Prostate gland (tissue), 2 donors: Measurements from ENCODE around the gene RRP1. TPM values are rescaled to one million over a fixed set of nuclear protein-coding genes. Genes with fewer than 3 reads are reported as not detected.
A peak's percentile ranks its signal among the peaks of the same experiment; 100 is the strongest.

Experiments
- DNase-seq: peaks from one replicate; pipeline ENCODE4 v3.0.0-alpha.2; 2019; ENCODE audit warnings: low spot score
- H3K27ac ChIP-seq, 2 donors: fragments of 200-600 bp; sonication (generic); 2 replicates each; pipeline ENCODE4 v1.5.1; 2017 to 2019
- H3K27me3 ChIP-seq: fragments of 200-600 bp; sonication (generic); replicated peaks from 2 replicates; pipeline ENCODE4 v1.5.1; 2019; ENCODE audit not compliant: insufficient read depth
- H3K36me3 ChIP-seq, 2 donors: fragments of 200-600 bp; sonication (generic); 1 replicate in 1 of 2; 2 replicates in 1 of 2; pipeline versions ENCODE4 v1.5.1 to v1.8.1; 2017 to 2019
- H3K4me1 ChIP-seq: fragments of 200-600 bp; sonication (generic); replicated peaks from 2 replicates; pipeline ENCODE4 v1.5.1; 2019
- H3K4me3 ChIP-seq, 2 donors: fragments of 200-600 bp; sonication (generic); 2 replicates each; pipeline ENCODE4 v1.5.1; 2017 to 2019
- H3K9me3 ChIP-seq: fragments of 200-600 bp; sonication (generic); 2 replicates; pipeline ENCODE4 v1.5.1; 2017
- POLR2A ChIP-seq: fragments of 450-650 bp; IDR thresholded peaks from one replicate; pipeline ENCODE4 v1.6.1; 2016; ENCODE audit warnings: antibody characterized with exemption, mild to moderate bottlenecking
- POLR2AphosphoS5 ChIP-seq: sonication (generic); formaldehyde crosslinking; IDR thresholded peaks from one replicate; pipeline ENCODE4 v1.6.1; 2017; ENCODE audit warnings: antibody characterized with exemption
- WGBS: methylation state at CpG from one replicate; pipeline ENCODE4 v1.1.5; 2018; 5-methylcytosine and 5-hydroxymethylcytosine counted together
- intact Hi-C: fragments of 100-400 bp; cut with DNase I; formaldehyde crosslinking; loops from one replicate; pipeline ENCODE4 v1.14.2; 2022
- total RNA-seq, 2 donors: library from RNA; depleted of rRNA; stranded (reverse); fragments of >200 nt; gene quantifications; one replicate each; pipeline ENCODE4 v1.1.0, GENCODE V29; 2016
- TF ChIP-seq, protein P1 (sequence below), 4 experiments: fragments of 200-600 bp in 2 of 4; fragments of 450-650 bp in 2 of 4; sonication (generic) in 2 of 4; IDR thresholded peaks; 1 replicate in 3 of 4; 2 replicates in 1 of 4; pipeline ENCODE4 v1.5.1; 2016 to 2019; ENCODE audit warnings: antibody characterized with exemption in 4 of 4, mild to moderate bottlenecking in 2 of 4, moderate library complexity in 2 of 4

RRP1 gene
- total RNA-seq, 2 donors from 2014 or later: 29.4 to 37.5 TPM

DNA sequence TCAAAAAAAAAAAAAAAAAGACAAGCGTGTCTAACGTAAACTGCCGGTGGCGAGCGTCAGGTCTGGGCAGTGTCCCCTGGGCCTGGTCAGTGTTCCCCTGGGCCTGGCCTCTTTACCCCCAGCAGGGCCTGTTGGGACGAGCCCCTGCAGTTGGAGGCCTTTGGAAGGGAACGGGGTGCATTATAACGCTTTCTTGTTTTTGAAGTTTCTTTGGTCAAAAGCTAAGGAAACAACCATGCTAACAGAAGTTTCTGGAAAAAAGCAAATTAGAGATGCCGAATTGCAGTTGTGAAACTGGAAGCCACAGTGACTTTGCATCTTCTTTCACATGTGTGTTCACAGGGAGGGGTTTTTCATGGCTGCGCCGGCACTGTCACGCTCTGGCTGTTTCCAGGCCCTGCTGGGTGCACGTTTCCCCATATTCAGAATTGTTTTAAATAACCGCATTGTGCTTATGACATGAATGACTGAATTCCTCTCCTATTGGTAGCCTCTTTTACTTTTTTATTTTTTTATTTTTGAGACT lies 16.0 kb downstream of the RRP1 start:
- WGBS: 82% methylated on average over 14 of the region's 14 CpGs
- H3K4me1 ChIP-seq: no peaks in the 10 kb centered on the region
- DNase-seq: no peak
- TF ChIP-seq, protein P1, sequence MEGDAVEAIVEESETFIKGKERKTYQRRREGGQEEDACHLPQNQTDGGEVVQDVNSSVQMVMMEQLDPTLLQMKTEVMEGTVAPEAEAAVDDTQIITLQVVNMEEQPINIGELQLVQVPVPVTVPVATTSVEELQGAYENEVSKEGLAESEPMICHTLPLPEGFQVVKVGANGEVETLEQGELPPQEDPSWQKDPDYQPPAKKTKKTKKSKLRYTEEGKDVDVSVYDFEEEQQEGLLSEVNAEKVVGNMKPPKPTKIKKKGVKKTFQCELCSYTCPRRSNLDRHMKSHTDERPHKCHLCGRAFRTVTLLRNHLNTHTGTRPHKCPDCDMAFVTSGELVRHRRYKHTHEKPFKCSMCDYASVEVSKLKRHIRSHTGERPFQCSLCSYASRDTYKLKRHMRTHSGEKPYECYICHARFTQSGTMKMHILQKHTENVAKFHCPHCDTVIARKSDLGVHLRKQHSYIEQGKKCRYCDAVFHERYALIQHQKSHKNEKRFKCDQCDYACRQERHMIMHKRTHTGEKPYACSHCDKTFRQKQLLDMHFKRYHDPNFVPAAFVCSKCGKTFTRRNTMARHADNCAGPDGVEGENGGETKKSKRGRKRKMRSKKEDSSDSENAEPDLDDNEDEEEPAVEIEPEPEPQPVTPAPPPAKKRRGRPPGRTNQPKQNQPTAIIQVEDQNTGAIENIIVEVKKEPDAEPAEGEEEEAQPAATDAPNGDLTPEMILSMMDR (IDR thresholded peaks at IDR 0.05): no peak
- TF ChIP-seq POLR2AphosphoS5 (no peak), POLR2A (no peak)
- H3K9me3 ChIP-seq: no peaks in the 10 kb centered on the region
- intact Hi-C loops: no loop called here
- no peaks in the 10 kb centered on the region for H3K27me3 ChIP-seq
- no peak overlapping the region for H3K27ac ChIP-seq
- H3K36me3 ChIP-seq: peaks cover 0 to 20% of the 10 kb centered on the region in 2 donors
- no peak overlapping the region for H3K4me3 ChIP-seq

GRCh38 chr21:43806017-43806710 lies 16.8 kb downstream of the RRP1 start:
- no peak overlapping the region for H3K4me3 ChIP-seq
- no peak for DNase-seq
- H3K9me3 ChIP-seq: no peaks in the 10 kb centered on the region
- no peak overlapping the region for H3K27ac ChIP-seq
- intact Hi-C loops: no loop called here
- H3K36me3 ChIP-seq: peaks cover 0 to 11% of the 10 kb centered on the region in 2 donors
- no peaks in the 10 kb centered on the region for H3K4me1 ChIP-seq
- H3K27me3 ChIP-seq: no peaks in the 10 kb centered on the region
- 85% methylated on average over 20 of the region's 21 CpGs for WGBS
- TF ChIP-seq, protein P1 (IDR thresholded peaks at IDR 0.05): no peak
- TF ChIP-seq POLR2A: no peak
- no peak for TF ChIP-seq POLR2AphosphoS5

DNA sequence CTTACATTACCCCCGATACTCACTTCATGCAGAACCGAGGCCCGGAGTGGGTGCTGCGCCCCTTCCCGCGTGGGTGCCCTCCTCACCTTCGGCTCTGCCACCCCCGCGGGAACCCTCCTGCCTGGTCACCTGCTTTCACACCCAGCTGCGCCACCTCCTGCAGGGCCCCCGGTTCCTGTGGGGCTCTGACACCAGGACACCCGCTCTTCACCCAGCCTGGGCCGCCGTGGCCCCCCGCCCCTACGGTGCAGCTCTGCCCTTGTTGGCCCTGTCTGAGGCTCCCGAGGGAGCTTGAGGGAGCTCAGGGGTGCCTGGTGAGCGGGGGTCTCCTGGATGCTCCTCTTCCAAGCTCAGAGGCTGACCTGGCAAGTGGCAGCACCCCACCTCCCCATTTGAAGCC lies 19.0 kb downstream of the RRP1 start:
- Histone ChIP-seq H3K27ac (no peak overlapping the region), H3K27me3 (no peaks in the 10 kb centered on the region), H3K9me3 (no peaks in the 10 kb centered on the region), H3K4me3 (no peak overlapping the region), H3K36me3 (peaks cover 0 to under 1% of the 10 kb centered on the region in 2 donors), H3K4me1 (peaks cover 7% of the 10 kb centered on the region)
- intact Hi-C loops: no loop called here
- no peak for DNase-seq
- TF ChIP-seq POLR2AphosphoS5 (no peak), POLR2A (no peak)
- TF ChIP-seq, protein P1 (IDR thresholded peaks at IDR 0.05): no peak
- WGBS: 75% methylated on average over 11 of the region's 18 CpGs

GRCh38 chr21:43808832-43809251 lies 19.5 kb downstream of the RRP1 start:
- TF ChIP-seq POLR2A (no peak), POLR2AphosphoS5 (no peak)
- TF ChIP-seq, protein P1 (IDR thresholded peaks at IDR 0.05): no peak
- WGBS: 54% methylated on average over 22 of the region's 22 CpGs
- intact Hi-C loops: no loop called here
- no peaks in the 10 kb centered on the region for H3K9me3 ChIP-seq
- H3K36me3 ChIP-seq: no peaks in the 10 kb centered on the region
- H3K4me1 ChIP-seq: peaks cover 7% of the 10 kb centered on the region
- H3K27ac ChIP-seq: no peak overlapping the region
- no peak overlapping the region for H3K4me3 ChIP-seq
- DNase-seq: peak; percentile 49
- no peaks in the 10 kb centered on the region for H3K27me3 ChIP-seq

DNA sequence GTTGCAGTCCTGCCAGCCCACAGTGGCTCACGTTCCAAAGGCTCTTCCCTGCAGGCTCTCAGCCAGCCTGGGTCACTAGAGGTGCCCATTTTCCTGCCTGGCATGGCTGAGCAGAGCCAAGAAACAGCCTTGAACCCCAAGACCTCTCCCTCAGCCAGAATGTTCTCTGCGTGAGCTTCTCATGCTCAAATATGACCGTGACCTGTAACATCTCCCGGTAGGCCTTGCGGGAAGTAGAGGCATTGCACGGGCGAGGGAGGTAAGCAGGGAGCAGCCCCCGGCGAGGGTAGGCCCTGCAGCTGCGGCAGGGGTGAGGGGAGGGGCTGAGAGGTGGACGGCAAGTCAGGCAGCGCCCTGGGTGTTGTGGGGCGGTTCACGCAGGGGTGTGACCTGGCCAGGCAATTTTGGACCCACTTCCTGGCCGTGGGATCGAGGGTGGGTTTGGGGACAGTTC lies 20.0 kb downstream of the RRP1 start:
- no peaks in the 10 kb centered on the region for H3K27me3 ChIP-seq
- intact Hi-C loops: no loop called here
- 54% methylated on average over 16 of the region's 16 CpGs for WGBS
- no peaks in the 10 kb centered on the region for H3K9me3 ChIP-seq
- H3K4me1 ChIP-seq: peaks cover 7% of the 10 kb centered on the region
- H3K36me3 ChIP-seq: no peaks in the 10 kb centered on the region
- H3K27ac ChIP-seq: no peak overlapping the region
- TF ChIP-seq, protein P1 (IDR thresholded peaks at IDR 0.05): no peak
- TF ChIP-seq POLR2AphosphoS5 (no peak), POLR2A (no peak)
- DNase-seq: no peak
- H3K4me3 ChIP-seq: no peak overlapping the region
